AML-193 (cell line): ENCODE measurements around the gene CARS1.
A peak's percentile ranks its signal among the peaks of the same experiment; 100 is the strongest.

Source experiments
- DNase-seq, 2 experiments: peaks; one replicate each; lab custom pipeline; 2025; lab: John Stamatoyannopoulos, UW

CARS1 gene

GRCh38 chr11:3058753-3059664, 1.8 kb upstream of the CARS1 start:
- DNase-seq = no peak

GRCh38 chr11:3056296-3057068, 741 bp downstream of the CARS1 start:
- no peak for DNase-seq

- DNase-seq = no peak
Observed at GRCh38 chr11:3055891-3056290, 1.3 kb downstream of the CARS1 start.

- DNase-seq = no peak
Observed at GRCh38 chr11:3052567-3052966, 4.7 kb downstream of the CARS1 start.

GRCh38 chr11:3052109-3052479, 5.1 kb downstream of the CARS1 start:
- DNase-seq = no peak

GRCh38 chr11:3051196-3052108, 5.8 kb downstream of the CARS1 start:
- DNase-seq = no peak

GRCh38 chr11:3050386-3051195, 6.6 kb downstream of the CARS1 start:
- no peak for DNase-seq

- peak; percentile 93 to 95 for DNase-seq
Observed at GRCh38 chr11:3049430-3050243, 7.6 kb downstream of the CARS1 start.

- no peak for DNase-seq
Observed at GRCh38 chr11:3047637-3048036, 9.6 kb downstream of the CARS1 start.

- no peak for DNase-seq
Observed at GRCh38 chr11:3046641-3047040, 10.6 kb downstream of the CARS1 start.

GRCh38 chr11:3046190-3046589, 11.0 kb downstream of the CARS1 start:
- DNase-seq = no peak

GRCh38 chr11:3044915-3045314, 12.3 kb downstream of the CARS1 start:
- DNase-seq = no peak

GRCh38 chr11:3044004-3044403, 13.2 kb downstream of the CARS1 start:
- DNase-seq = no peak

GRCh38 chr11:3043315-3043871, 13.8 kb downstream of the CARS1 start:
- no peak for DNase-seq

GRCh38 chr11:3042496-3043314, 14.5 kb downstream of the CARS1 start:
- no peak for DNase-seq

- DNase-seq = no peak
Observed at GRCh38 chr11:3041699-3042441, 15.4 kb downstream of the CARS1 start.

GRCh38 chr11:3040881-3041280, 16.3 kb downstream of the CARS1 start:
- no peak for DNase-seq

GRCh38 chr11:3037945-3038271, 19.3 kb downstream of the CARS1 start:
- DNase-seq = no peak
